Muscle of leg (tissue), 16 donors: ENCODE results near the gene TMEM18. TPM values are rescaled to one million over a fixed set of nuclear protein-coding genes. Genes with fewer than 3 reads are reported as not detected.
A peak's percentile ranks its signal among the peaks of the same experiment; 100 is the strongest.

Experiments used
- DNase-seq: peaks from one replicate; pipeline ENCODE4 v3.0.0; 2013
- H3K27ac ChIP-seq: one replicate; pipeline ENCODE4 v1.5.1; 2013; ENCODE audit warnings: mild to moderate bottlenecking, low read length, control low read depth
- H3K27me3 ChIP-seq: one replicate; pipeline ENCODE4 v1.6.1; 2013; ENCODE audit warnings: low read length; ENCODE audit not compliant: control insufficient read depth, insufficient read depth
- H3K36me3 ChIP-seq: one replicate; pipeline ENCODE4 v1.6.1; 2013; ENCODE audit warnings: low read length; ENCODE audit not compliant: control insufficient read depth, insufficient read depth
- H3K4me1 ChIP-seq: one replicate; pipeline ENCODE4 v1.6.1; 2013; ENCODE audit warnings: low read length; ENCODE audit not compliant: control insufficient read depth, insufficient read depth
- H3K4me3 ChIP-seq: one replicate; pipeline ENCODE4 v1.5.1; 2013; ENCODE audit warnings: low read length, control low read depth
- H3K9me3 ChIP-seq: replicated peaks from 2 replicates; pipeline ENCODE4 v1.6.1; 2013; ENCODE audit warnings: low read depth, low read length; ENCODE audit not compliant: control insufficient read depth
- WGBS: methylation state at CpG from one replicate; pipeline ENCODE4 v1.1.5; 2013; ENCODE audit warnings: missing lambda C conversion rate; ENCODE audit not compliant: insufficient coverage; 5-methylcytosine and 5-hydroxymethylcytosine counted together
- long read RNA-seq, 11 donors: transcript quantifications; one replicate each; lab custom pipeline, GENCODE V29; 2026
- polyA plus RNA-seq, 8 donors: library from polyadenylated mRNA; unstranded; fragments of 120-200 nt; gene quantifications; one replicate each; pipeline versions ENCODE4 v1.2.1 to v1.2.3, GENCODE V29; 2013; ENCODE audit warnings: inconsistent platforms in 1 of 8, low replicate concordance in 1 of 8; ENCODE audit not compliant: insufficient read length in 8 of 8, insufficient read depth in 1 of 8
- total RNA-seq: library from RNA; stranded (reverse); fragments of 120-200 nt; gene quantifications from one replicate; pipeline ENCODE4 v1.2.4, GENCODE V29; 2013

The TMEM18 gene
- total RNA-seq, result 50.6 TPM
- 10 to 100 TPM; 42.7 to 53.4 (median 46.3) TPM for polyA plus RNA-seq
- long read RNA-seq, donor 1, partial matches to known transcripts, result 0 of 8 reads
- long read RNA-seq, donor 1, other reads (novel, unspliced or antisense), result 0 of 8 reads
- long read RNA-seq, donor 2, partial matches to known transcripts, result 0 of 4 reads
- long read RNA-seq, donor 2, other reads (novel, unspliced or antisense), result 0 of 4 reads
- long read RNA-seq, donor 3, transcript TMEM18-201 (5 exons, 2,762 nt), result major isoform, 17 of 22 reads
- long read RNA-seq, donor 3, partial matches to known transcripts, result 0 of 22 reads
- long read RNA-seq, donor 3, other reads (novel, unspliced or antisense), result 0 of 22 reads
- long read RNA-seq, donor 4, transcript TMEM18-201 (5 exons, 2,762 nt), result major isoform, 10 of 15 reads
- long read RNA-seq, donor 4, partial matches to known transcripts, result 0 of 15 reads
- long read RNA-seq, donor 4, other reads (novel, unspliced or antisense), result 0 of 15 reads
- long read RNA-seq, donor 5, transcript TMEM18-201 (5 exons, 2,762 nt), result major isoform, 34 of 42 reads
- long read RNA-seq, donor 5, partial matches to known transcripts, result 0 of 42 reads
- long read RNA-seq, donor 5, other reads (novel, unspliced or antisense), result 0 of 42 reads
- long read RNA-seq, donor 6, transcript TMEM18-201 (5 exons, 2,762 nt), result major isoform, 32 of 42 reads
- long read RNA-seq, donor 6, partial matches to known transcripts, result 0 of 42 reads
- long read RNA-seq, donor 6, other reads (novel, unspliced or antisense), result 0 of 42 reads
- long read RNA-seq, donor 7, transcript TMEM18-201 (5 exons, 2,762 nt), result major isoform, 26 of 31 reads
- long read RNA-seq, donor 7, partial matches to known transcripts, result 0 of 31 reads
- long read RNA-seq, donor 7, other reads (novel, unspliced or antisense), result 0 of 31 reads
- long read RNA-seq, donor 8, transcript TMEM18-201 (5 exons, 2,762 nt), result major isoform, 18 of 20 reads
- long read RNA-seq, donor 8, partial matches to known transcripts, result 0 of 20 reads
- long read RNA-seq, donor 8, other reads (novel, unspliced or antisense), result 0 of 20 reads
- long read RNA-seq, donor 9, transcript TMEM18-201 (5 exons, 2,762 nt), result major isoform, 13 of 20 reads
- long read RNA-seq, donor 9, partial matches to known transcripts, result 0 of 20 reads
- long read RNA-seq, donor 9, other reads (novel, unspliced or antisense), result 0 of 20 reads
- long read RNA-seq, donor 10, transcript TMEM18-201 (5 exons, 2,762 nt), result major isoform, 21 of 29 reads
- long read RNA-seq, donor 10, partial matches to known transcripts, result 0 of 29 reads
- long read RNA-seq, donor 10, other reads (novel, unspliced or antisense), result 5 of 29 reads
- long read RNA-seq, donor 11, transcript TMEM18-201 (5 exons, 2,762 nt), result major isoform, 18 of 21 reads
- long read RNA-seq, donor 11, partial matches to known transcripts, result 0 of 21 reads
- long read RNA-seq, donor 11, other reads (novel, unspliced or antisense), result 0 of 21 reads

- Histone ChIP-seq H3K9me3 (no peaks in the 10 kb centered on the region), H3K36me3 (peaks cover 26% of the 10 kb centered on the region), H3K4me3 (peak within 1 kb of the TSS; percentile 85), H3K27ac (peak within 1 kb of the TSS; percentile 100), H3K4me1 (peaks cover 24% of the 10 kb centered on the region), H3K27me3 (no peaks in the 10 kb centered on the region)
- under 1% methylated on average over 51 of the region's 68 CpGs for WGBS
- DNase-seq, result peak; percentile 99
Observed at GRCh38 chr2:677056-677958, at the start of gene TMEM18. TMEM18 (minus strand) TSS chr2:677406; CDS start chr2:677345, 61 bp downstream.

- H3K27me3 ChIP-seq, result no peaks in the 10 kb centered on the region
- no peak overlapping the region for H3K27ac ChIP-seq
- no peak overlapping the region for H3K4me3 ChIP-seq
- H3K4me1 ChIP-seq, result no peaks in the 10 kb centered on the region
- no peaks in the 10 kb centered on the region for H3K36me3 ChIP-seq
- H3K9me3 ChIP-seq, result no peaks in the 10 kb centered on the region
- no peak for DNase-seq
- whole genome bisulfite sequencing, result 68% methylated on average over 4 of the region's 4 CpGs
Observed at GRCh38 chr2:726169-726568, 49.0 kb upstream of the TMEM18 start.

- no peak for DNase-seq
- H3K27me3 ChIP-seq, result no peaks in the 10 kb centered on the region
- H3K4me3 ChIP-seq, result no peak overlapping the region
- H3K27ac ChIP-seq, result no peak overlapping the region
- no peaks in the 10 kb centered on the region for H3K36me3 ChIP-seq
- no peaks in the 10 kb centered on the region for H3K4me1 ChIP-seq
- WGBS, result 94% methylated on average over 4 of the region's 4 CpGs
- no peaks in the 10 kb centered on the region for H3K9me3 ChIP-seq
Observed at GRCh38 chr2:725468-725867, 48.3 kb upstream of the TMEM18 start.

- Histone ChIP-seq H3K4me3 (no peak overlapping the region), H3K9me3 (no peaks in the 10 kb centered on the region), H3K4me1 (no peaks in the 10 kb centered on the region), H3K36me3 (no peaks in the 10 kb centered on the region), H3K27ac (no peak overlapping the region), H3K27me3 (no peaks in the 10 kb centered on the region)
- WGBS, result 71% methylated on average over 1 of the region's 5 CpGs
- DNase-seq, result no peak
Observed at GRCh38 chr2:723761-724160, 46.6 kb upstream of the TMEM18 start.

GRCh38 chr2:720842-721241, 43.6 kb upstream of the TMEM18 start:
- DNase-seq, result no peak
- Histone ChIP-seq H3K4me1 (no peaks in the 10 kb centered on the region), H3K27me3 (no peaks in the 10 kb centered on the region), H3K36me3 (no peaks in the 10 kb centered on the region), H3K4me3 (no peak overlapping the region), H3K9me3 (no peaks in the 10 kb centered on the region), H3K27ac (no peak overlapping the region)
- 92% methylated on average over 21 of the region's 21 CpGs for WGBS

GRCh38 chr2:719734-720133, 42.5 kb upstream of the TMEM18 start:
- no peaks in the 10 kb centered on the region for H3K4me1 ChIP-seq
- H3K36me3 ChIP-seq, result no peaks in the 10 kb centered on the region
- WGBS, result 32% methylated on average over 4 of the region's 9 CpGs
- no peak overlapping the region for H3K4me3 ChIP-seq
- DNase-seq, result peak; percentile 36
- H3K27me3 ChIP-seq, result peaks cover 2% of the 10 kb centered on the region
- no peak overlapping the region for H3K27ac ChIP-seq
- H3K9me3 ChIP-seq, result no peaks in the 10 kb centered on the region

- Histone ChIP-seq H3K36me3 (no peaks in the 10 kb centered on the region), H3K27ac (no peak overlapping the region), H3K4me3 (no peak overlapping the region), H3K27me3 (peaks cover 2% of the 10 kb centered on the region), H3K4me1 (no peaks in the 10 kb centered on the region), H3K9me3 (no peaks in the 10 kb centered on the region)
- DNase-seq, result no peak
Observed at GRCh38 chr2:719191-719590, 42.0 kb upstream of the TMEM18 start.

- no peak overlapping the region for H3K27ac ChIP-seq
- H3K4me1 ChIP-seq, result no peaks in the 10 kb centered on the region
- no peak overlapping the region for H3K4me3 ChIP-seq
- H3K36me3 ChIP-seq, result no peaks in the 10 kb centered on the region
- H3K27me3 ChIP-seq, result peaks cover 2% of the 10 kb centered on the region
- no peak for DNase-seq
- no peaks in the 10 kb centered on the region for H3K9me3 ChIP-seq
- WGBS, result 100% methylated on average over 4 of the region's 5 CpGs
Observed at GRCh38 chr2:717661-718060, 40.5 kb upstream of the TMEM18 start.
